H1 (cell line): ENCODE results near the gene ARHGAP28. TPM values are rescaled to one million over a fixed set of nuclear protein-coding genes. Genes with fewer than 3 reads are reported as not detected.

Source experiments
- CHD1 ChIP-seq: IDR thresholded peaks from 2 replicates; pipeline ENCODE4 v1.6.1; 2012; ENCODE audit warnings: low read depth, low read length, improper control_type of control experiment
- JUN ChIP-seq: IDR thresholded peaks from 2 replicates; pipeline ENCODE4 v1.6.1; 2011; ENCODE audit warnings: low read depth, mild to moderate bottlenecking, improper control_type of control experiment, low read length
- POLR2A ChIP-seq, 2 experiments: IDR thresholded peaks; 1 replicate in 1 of 2; 2 replicates in 1 of 2; pipeline ENCODE4 v1.6.1; 2011; ENCODE audit warnings: low read depth in 2 of 2, low read length in 2 of 2, mild to moderate bottlenecking in 2 of 2; ENCODE audit errors: control extremely low read depth in 1 of 2
- SRF ChIP-seq: IDR thresholded peaks from 2 replicates; pipeline ENCODE4 v1.6.1; 2011; ENCODE audit warnings: mild to moderate bottlenecking, low read depth, low read length, moderate library complexity
- polyA plus RNA-seq, 7 experiments: library from polyadenylated mRNA; depleted of rRNA in 3 of 7; stranded (reverse) in 5 of 7; unstranded in 2 of 7; fragments of >200 nt in 5 of 7; fragments of 200-250 nt in 2 of 7; gene quantifications; 1 replicate in 5 of 7; 2 replicates in 1 of 7; 4 replicates in 1 of 7; pipeline versions ENCODE4 v1.2.1 to v1.2.3, GENCODE V29; 2011 to 2013; ENCODE audit warnings: missing spikeins in 2 of 7, mixed read lengths in 2 of 7
- total RNA-seq: library from RNA; stranded (reverse); fragmentation: NEBNext Ultra II Directional; extraction: Animal tissue kit (Norgen Biotek cat#: 25700); gene quantifications from 2 replicates; pipeline ENCODE4 v1.2.1, GENCODE V29; 2021
- TF ChIP-seq, protein P1 (sequence below): fragments of 300-600 bp; sonication (generic); IDR thresholded peaks from 2 replicates; pipeline ENCODE4 v1.7.1; 2012; ENCODE audit warnings: low read length, moderate library complexity, mild to moderate bottlenecking, inconsistent platforms; ENCODE audit not compliant: insufficient replicate concordance

ARHGAP28 gene
- total and polyA plus RNA-seq, 2 of the 8 experiments (the other 6 are each of a cell fraction or from before 2014, with no cell fraction given): 2.9 to 14.4 TPM

DNA sequence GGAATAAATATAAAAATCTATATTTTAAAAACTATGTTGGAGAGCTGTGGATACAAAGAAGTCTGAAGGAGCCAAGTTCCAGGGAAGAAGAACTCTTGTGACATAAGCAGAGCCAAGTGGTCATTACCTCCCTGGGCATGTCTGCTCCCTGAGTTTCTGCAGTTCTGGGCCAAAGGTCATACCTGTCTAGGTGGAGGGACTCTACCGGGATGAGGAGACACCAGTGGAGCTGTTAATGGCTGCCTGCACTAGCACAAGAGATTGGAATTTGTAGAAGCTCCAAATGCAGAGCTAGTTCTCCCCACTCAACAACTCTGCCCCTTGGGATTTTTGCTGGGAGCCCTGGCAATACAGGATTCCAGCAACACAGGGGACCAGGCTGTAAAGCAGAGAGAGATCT lies 89.8 kb downstream of the ARHGAP28 start (continued):
- TF ChIP-seq, protein P1, sequence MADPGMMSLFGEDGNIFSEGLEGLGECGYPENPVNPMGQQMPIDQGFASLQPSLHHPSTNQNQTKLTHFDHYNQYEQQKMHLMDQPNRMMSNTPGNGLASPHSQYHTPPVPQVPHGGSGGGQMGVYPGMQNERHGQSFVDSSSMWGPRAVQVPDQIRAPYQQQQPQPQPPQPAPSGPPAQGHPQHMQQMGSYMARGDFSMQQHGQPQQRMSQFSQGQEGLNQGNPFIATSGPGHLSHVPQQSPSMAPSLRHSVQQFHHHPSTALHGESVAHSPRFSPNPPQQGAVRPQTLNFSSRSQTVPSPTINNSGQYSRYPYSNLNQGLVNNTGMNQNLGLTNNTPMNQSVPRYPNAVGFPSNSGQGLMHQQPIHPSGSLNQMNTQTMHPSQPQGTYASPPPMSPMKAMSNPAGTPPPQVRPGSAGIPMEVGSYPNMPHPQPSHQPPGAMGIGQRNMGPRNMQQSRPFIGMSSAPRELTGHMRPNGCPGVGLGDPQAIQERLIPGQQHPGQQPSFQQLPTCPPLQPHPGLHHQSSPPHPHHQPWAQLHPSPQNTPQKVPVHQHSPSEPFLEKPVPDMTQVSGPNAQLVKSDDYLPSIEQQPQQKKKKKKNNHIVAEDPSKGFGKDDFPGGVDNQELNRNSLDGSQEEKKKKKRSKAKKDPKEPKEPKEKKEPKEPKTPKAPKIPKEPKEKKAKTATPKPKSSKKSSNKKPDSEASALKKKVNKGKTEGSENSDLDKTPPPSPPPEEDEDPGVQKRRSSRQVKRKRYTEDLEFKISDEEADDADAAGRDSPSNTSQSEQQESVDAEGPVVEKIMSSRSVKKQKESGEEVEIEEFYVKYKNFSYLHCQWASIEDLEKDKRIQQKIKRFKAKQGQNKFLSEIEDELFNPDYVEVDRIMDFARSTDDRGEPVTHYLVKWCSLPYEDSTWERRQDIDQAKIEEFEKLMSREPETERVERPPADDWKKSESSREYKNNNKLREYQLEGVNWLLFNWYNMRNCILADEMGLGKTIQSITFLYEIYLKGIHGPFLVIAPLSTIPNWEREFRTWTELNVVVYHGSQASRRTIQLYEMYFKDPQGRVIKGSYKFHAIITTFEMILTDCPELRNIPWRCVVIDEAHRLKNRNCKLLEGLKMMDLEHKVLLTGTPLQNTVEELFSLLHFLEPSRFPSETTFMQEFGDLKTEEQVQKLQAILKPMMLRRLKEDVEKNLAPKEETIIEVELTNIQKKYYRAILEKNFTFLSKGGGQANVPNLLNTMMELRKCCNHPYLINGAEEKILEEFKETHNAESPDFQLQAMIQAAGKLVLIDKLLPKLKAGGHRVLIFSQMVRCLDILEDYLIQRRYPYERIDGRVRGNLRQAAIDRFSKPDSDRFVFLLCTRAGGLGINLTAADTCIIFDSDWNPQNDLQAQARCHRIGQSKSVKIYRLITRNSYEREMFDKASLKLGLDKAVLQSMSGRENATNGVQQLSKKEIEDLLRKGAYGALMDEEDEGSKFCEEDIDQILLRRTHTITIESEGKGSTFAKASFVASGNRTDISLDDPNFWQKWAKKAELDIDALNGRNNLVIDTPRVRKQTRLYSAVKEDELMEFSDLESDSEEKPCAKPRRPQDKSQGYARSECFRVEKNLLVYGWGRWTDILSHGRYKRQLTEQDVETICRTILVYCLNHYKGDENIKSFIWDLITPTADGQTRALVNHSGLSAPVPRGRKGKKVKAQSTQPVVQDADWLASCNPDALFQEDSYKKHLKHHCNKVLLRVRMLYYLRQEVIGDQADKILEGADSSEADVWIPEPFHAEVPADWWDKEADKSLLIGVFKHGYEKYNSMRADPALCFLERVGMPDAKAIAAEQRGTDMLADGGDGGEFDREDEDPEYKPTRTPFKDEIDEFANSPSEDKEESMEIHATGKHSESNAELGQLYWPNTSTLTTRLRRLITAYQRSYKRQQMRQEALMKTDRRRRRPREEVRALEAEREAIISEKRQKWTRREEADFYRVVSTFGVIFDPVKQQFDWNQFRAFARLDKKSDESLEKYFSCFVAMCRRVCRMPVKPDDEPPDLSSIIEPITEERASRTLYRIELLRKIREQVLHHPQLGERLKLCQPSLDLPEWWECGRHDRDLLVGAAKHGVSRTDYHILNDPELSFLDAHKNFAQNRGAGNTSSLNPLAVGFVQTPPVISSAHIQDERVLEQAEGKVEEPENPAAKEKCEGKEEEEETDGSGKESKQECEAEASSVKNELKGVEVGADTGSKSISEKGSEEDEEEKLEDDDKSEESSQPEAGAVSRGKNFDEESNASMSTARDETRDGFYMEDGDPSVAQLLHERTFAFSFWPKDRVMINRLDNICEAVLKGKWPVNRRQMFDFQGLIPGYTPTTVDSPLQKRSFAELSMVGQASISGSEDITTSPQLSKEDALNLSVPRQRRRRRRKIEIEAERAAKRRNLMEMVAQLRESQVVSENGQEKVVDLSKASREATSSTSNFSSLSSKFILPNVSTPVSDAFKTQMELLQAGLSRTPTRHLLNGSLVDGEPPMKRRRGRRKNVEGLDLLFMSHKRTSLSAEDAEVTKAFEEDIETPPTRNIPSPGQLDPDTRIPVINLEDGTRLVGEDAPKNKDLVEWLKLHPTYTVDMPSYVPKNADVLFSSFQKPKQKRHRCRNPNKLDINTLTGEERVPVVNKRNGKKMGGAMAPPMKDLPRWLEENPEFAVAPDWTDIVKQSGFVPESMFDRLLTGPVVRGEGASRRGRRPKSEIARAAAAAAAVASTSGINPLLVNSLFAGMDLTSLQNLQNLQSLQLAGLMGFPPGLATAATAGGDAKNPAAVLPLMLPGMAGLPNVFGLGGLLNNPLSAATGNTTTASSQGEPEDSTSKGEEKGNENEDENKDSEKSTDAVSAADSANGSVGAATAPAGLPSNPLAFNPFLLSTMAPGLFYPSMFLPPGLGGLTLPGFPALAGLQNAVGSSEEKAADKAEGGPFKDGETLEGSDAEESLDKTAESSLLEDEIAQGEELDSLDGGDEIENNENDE: no peak
- TF ChIP-seq CHD1 (no peak), JUN (no peak), POLR2A (IDR thresholded peaks at IDR 0.05; ENCODE audit: control extremely low read depth in 1 of 2, low read depth in 2 of 2, low read length in 2 of 2) (no peak), SRF (no peak)
